A549 (cell line): ENCODE data around the gene ATP10A. TPM values are rescaled to one million over a fixed set of nuclear protein-coding genes. Genes with fewer than 3 reads are reported as not detected.

Experiments
- ATAC-seq, 2 experiments: fragments of 200-7000 bp in 1 of 2; fragments of >200 bp in 1 of 2; cut with Nextera tagmentation in 1 of 2; cut with Tn5 transposase in 1 of 2; 3 replicates each; pipeline versions ENCODE4 v1.8.0 to v1.9.1; 2018 to 2020; ENCODE audit warnings: mild to moderate bottlenecking in 1 of 2, moderate library complexity in 1 of 2
- CTCF ChIA-PET: fragments of 300-600 bp; sonication (Branson Sonifier 250); formaldehyde crosslinking; extraction: SDS; loops from one replicate; lab custom pipeline; 2021; ENCODE audit warnings: antibody characterized with exemption, inconsistent platforms; lab: Yijun Ruan, JAX
- POLR2A ChIA-PET: fragments of 350-600 bp; formaldehyde crosslinking; extraction: SDS; loops from one replicate; lab custom pipeline; 2021; ENCODE audit warnings: antibody characterized with exemption, inconsistent platforms; lab: Yijun Ruan, JAX
- DNase-seq, 2 experiments: peaks; one replicate each; pipeline versions ENCODE4 v3.0.0 to v3.0.0-alpha.2; 2011 to 2016; ENCODE audit warnings: low read depth in 1 of 2, low spot score in 1 of 2
- FAIRE-seq: peaks from 2 replicates; lab custom pipeline; 2011; peaks lifted over from hg19 to GRCh38; lab: Jason Lieb, UNC
- H3K27ac ChIP-seq, 2 experiments: fragments of >200 bp; sonication (Bioruptor Twin); formaldehyde crosslinking; 3 replicates each; pipeline ENCODE4 v1.5.1; 2016 to 2017
- H3K4me1 ChIP-seq: fragments of >200 bp; sonication (Bioruptor Twin); formaldehyde crosslinking; 3 replicates; pipeline ENCODE4 v1.6.1; 2016
- H3K4me2 ChIP-seq: fragments of >200 bp; sonication (Bioruptor Twin); formaldehyde crosslinking; 3 replicates; pipeline ENCODE4 v1.6.1; 2016
- H3K4me3 ChIP-seq: fragments of >200 bp; sonication (Bioruptor Twin); formaldehyde crosslinking; 3 replicates; pipeline ENCODE4 v1.5.1; 2016
- H3K9me3 ChIP-seq: fragments of >200 bp; sonication (Bioruptor Twin); formaldehyde crosslinking; 3 replicates; pipeline ENCODE4 v1.6.1; 2016
- BCL3 ChIP-seq: fragments of >200 bp; sonication (Bioruptor Twin); formaldehyde crosslinking; IDR thresholded peaks from 3 replicates; pipeline ENCODE4 v1.6.1; 2016
- CBX2 ChIP-seq: fragments of 200-600 bp; sonication (generic); IDR thresholded peaks from 2 replicates; pipeline ENCODE4 v1.6.1; 2016; ENCODE audit warnings: low read depth, mild to moderate bottlenecking, borderline replicate concordance
- CEBPB ChIP-seq, 2 experiments: fragments of >200 bp in 1 of 2; sonication (Bioruptor Twin) in 1 of 2; formaldehyde crosslinking in 1 of 2; IDR thresholded peaks; 2 replicates each; pipeline ENCODE4 v1.6.1; 2012 to 2016
- EHF ChIP-seq: fragments of 250-450 bp; sonication (Bioruptor Pico); IDR thresholded peaks from 2 replicates; pipeline ENCODE4 v1.5.0; 2020; ENCODE audit warnings: mild to moderate bottlenecking
- FOSB ChIP-seq: fragments of 250-450 bp; sonication (Bioruptor Pico); IDR thresholded peaks from 2 replicates; pipeline ENCODE4 v1.5.0; 2020; ENCODE audit warnings: mild to moderate bottlenecking, moderate library complexity
- GATA3 ChIP-seq: IDR thresholded peaks from 2 replicates; pipeline ENCODE4 v1.6.1; 2012; ENCODE audit warnings: borderline replicate concordance
- HDAC2 ChIP-seq: fragments of 200-600 bp; sonication (generic); IDR thresholded peaks from 2 replicates; pipeline ENCODE4 v1.6.1; 2016
- HES2 ChIP-seq: fragments of >200 bp; sonication (Bioruptor Twin); formaldehyde crosslinking; IDR thresholded peaks from 2 replicates; pipeline ENCODE4 v1.6.1; 2016
- KDM5A ChIP-seq: fragments of 200-600 bp; sonication (generic); IDR thresholded peaks from 2 replicates; pipeline ENCODE4 v1.6.1; 2016; ENCODE audit warnings: antibody characterized with exemption, mild to moderate bottlenecking
- MAFK ChIP-seq: fragments of 450-650 bp; IDR thresholded peaks from 2 replicates; pipeline ENCODE4 v1.6.1; 2014; ENCODE audit not compliant: partially characterized antibody
- MYC ChIP-seq: IDR thresholded peaks from 2 replicates; pipeline ENCODE4 v1.6.1; 2012; ENCODE audit warnings: mild to moderate bottlenecking, inconsistent platforms, low read length, improper control_type of control experiment, borderline replicate concordance
- POLR2AphosphoS2 ChIP-seq: conservative IDR thresholded peaks from 2 replicates; pipeline ENCODE4 v1.6.1; 2012; ENCODE audit warnings: low read length, improper control_type of control experiment, inconsistent platforms
- RARB ChIP-seq: fragments of 250-450 bp; sonication (Bioruptor Pico); IDR thresholded peaks from 2 replicates; pipeline ENCODE4 v1.8.0; 2021; ENCODE audit warnings: mild to moderate bottlenecking, moderate library complexity
- RFX5 ChIP-seq: fragments of 450-650 bp; IDR thresholded peaks from 2 replicates; pipeline ENCODE4 v1.7.1; 2014; ENCODE audit warnings: antibody characterized with exemption, mild to moderate bottlenecking, moderate library complexity
- SMC3 ChIP-seq: fragments of >200 bp; sonication (Bioruptor Twin); formaldehyde crosslinking; IDR thresholded peaks from 3 replicates; pipeline ENCODE4 v1.6.1; 2018; ENCODE audit warnings: inconsistent platforms
- TP53 ChIP-seq: fragments of 250-450 bp; sonication (Bioruptor Pico); IDR thresholded peaks from 2 replicates; pipeline ENCODE4 v1.5.0; 2021; ENCODE audit warnings: mild to moderate bottlenecking, moderate library complexity
- USF2 ChIP-seq: fragments of 450-650 bp; IDR thresholded peaks from 2 replicates; pipeline ENCODE4 v1.6.1; 2014; ENCODE audit warnings: antibody characterized with exemption
- ZC3H11A ChIP-seq: fragments of 450-650 bp; IDR thresholded peaks from 2 replicates; pipeline ENCODE4 v1.6.1; 2014; ENCODE audit warnings: antibody characterized with exemption, mild to moderate bottlenecking
- ZNF302 ChIP-seq: fragments of 250-450 bp; sonication (Bioruptor Pico); IDR thresholded peaks from 2 replicates; pipeline ENCODE4 v1.9.0; 2021; ENCODE audit warnings: inconsistent platforms, mild to moderate bottlenecking, moderate library complexity
- ZSCAN20 ChIP-seq: fragments of 250-450 bp; sonication (Bioruptor Pico); IDR thresholded peaks from 2 replicates; pipeline ENCODE4 v1.8.0; 2022; ENCODE audit warnings: mild to moderate bottlenecking, moderate library complexity
- WGBS: methylation state at CpG from one replicate; pipeline ENCODE4 v1.1.6; 2017; ENCODE audit errors: missing lambda C conversion rate; 5-methylcytosine and 5-hydroxymethylcytosine counted together
- polyA plus RNA-seq, 4 experiments: library from polyadenylated mRNA; depleted of rRNA in 3 of 4; stranded (reverse); fragments of >200 nt; fragmentation: RNase III in 1 of 4; extraction: RNeasy Plus Mini Kit Qiagen cat#74134 plus additional on column Dnase treatment in 1 of 4; gene quantifications; 2 replicates in 3 of 4; 3 replicates in 1 of 4; pipeline ENCODE4 v1.2.3, GENCODE V29; 2011 to 2017

Gene ATP10A
- polyA plus RNA-seq, 2 of the 4 experiments (the other 2 are of a cell fraction), result 5.9 to 7.6 TPM

- CTCF ChIA-PET, result no interaction called here
- POLR2A ChIA-PET, result no interaction called here
- ATAC-seq, result no peak
Observed at GRCh38 chr15:25824618-25825017, 38.5 kb downstream of the ATP10A start.

GRCh38 chr15:25812845-25813244, 50.3 kb downstream of the ATP10A start:
- no peak overlapping the region for H3K4me2 ChIP-seq
- H3K4me3 ChIP-seq, result no peak overlapping the region
- WGBS, result 89% methylated on average over 3 of the region's 3 CpGs
- POLR2A ChIA-PET, result no interaction called here
- no peak overlapping the region for H3K27ac ChIP-seq
- H3K9me3 ChIP-seq, result no peaks in the 10 kb centered on the region
- ATAC-seq (no peak), DNase-seq (no peak), FAIRE-seq (no peak)
- TF ChIP-seq BCL3 (no peak), HDAC2 (no peak), CEBPB (IDR thresholded peaks at IDR 0.05) (no peak)
- no peaks in the 10 kb centered on the region for H3K4me1 ChIP-seq
- CTCF ChIA-PET, result interaction anchor here (0.8 kb wide), 1 partner anchor 121 kb away, joined by 3 read pairs; no protein-coding TSS in a partner anchor

More at GRCh38 chr15:25824618-25825017, 38.5 kb downstream of the ATP10A start:
- 0 out of 6 replicates have a peak overlapping the region, but pooled peaks of 1 of the 2 experiments have one; percentile 7 for H3K27ac ChIP-seq
- FAIRE-seq, result no peak
- DNase-seq, result no peak
- peaks cover 24% of the 10 kb centered on the region for H3K4me1 ChIP-seq
- H3K4me2 ChIP-seq, result peak overlapping the region; percentile 35; the same call in 2 of the 3 replicates
- TF ChIP-seq HDAC2 (no peak), EHF (CRISPR knock-in tag) (no peak), RARB (CRISPR knock-in tag) (no peak), HES2 (no peak), GATA3 (no peak), CEBPB (IDR thresholded peaks at IDR 0.05) (no peak), ZSCAN20 (CRISPR knock-in tag) (no peak), KDM5A (no peak), MAFK (no peak), RFX5 (no peak), MYC (no peak), TP53 (CRISPR knock-in tag) (no peak), SMC3 (no peak)
- no peak overlapping the region for H3K4me3 ChIP-seq
- H3K9me3 ChIP-seq, result peaks cover 3% of the 10 kb centered on the region; the same call in 1 of the 3 replicates
- 79% methylated on average over 6 of the region's 6 CpGs for WGBS

GRCh38 chr15:25812073-25812472, 51.1 kb downstream of the ATP10A start:
- 96% methylated on average over 4 of the region's 4 CpGs for WGBS
- no peak overlapping the region for H3K27ac ChIP-seq
- FAIRE-seq (no peak), DNase-seq (no peak), ATAC-seq (no peak)
- TF ChIP-seq MYC (no peak), CBX2 (no peak), ZC3H11A (no peak), ZNF302 (no peak), FOSB (CRISPR knock-in tag) (no peak), USF2 (no peak), BCL3 (no peak), CEBPB (IDR thresholded peaks at IDR 0.05) (no peak), POLR2AphosphoS2 (no peak)
- H3K4me2 ChIP-seq, result no peak overlapping the region
- no peaks in the 10 kb centered on the region for H3K4me1 ChIP-seq
- POLR2A ChIA-PET, result no interaction called here
- H3K4me3 ChIP-seq, result no peak overlapping the region
- CTCF ChIA-PET, result no interaction called here
- H3K9me3 ChIP-seq, result no peaks in the 10 kb centered on the region
